Upper lobe of left lung (tissue), 6 donors: Measurements from ENCODE around the gene TGFBR3. TPM values are rescaled to one million over a fixed set of nuclear protein-coding genes. Genes with fewer than 3 reads are reported as not detected.
A peak's percentile ranks its signal among the peaks of the same experiment; 100 is the strongest.

Experiments
- ATAC-seq, 2 donors: fragments of 200-7000 bp; cut with Tn5 transposase; one replicate each; pipeline ENCODE4 v1.9.1; 2022; ENCODE audit warnings: mild to moderate bottlenecking in 2 of 2, moderate library complexity in 2 of 2; ENCODE audit not compliant: low FRiP score in 2 of 2
- DNase-seq, 2 donors: peaks; one replicate each; pipeline ENCODE4 v3.0.0-alpha.2; 2019 to 2020
- H3K27ac ChIP-seq, 4 donors: fragments of 200-600 bp; sonication (generic); one replicate each; pipeline ENCODE4 v1.5.1; 2016 to 2019
- H3K27me3 ChIP-seq, 4 donors: fragments of 200-600 bp; sonication (generic); one replicate each; pipeline ENCODE4 v1.5.1; 2017 to 2019
- H3K36me3 ChIP-seq, 4 donors: fragments of 200-600 bp; sonication (generic); one replicate each; pipeline ENCODE4 v1.5.1; 2016 to 2019
- H3K4me1 ChIP-seq, 4 donors: fragments of 200-600 bp; sonication (generic); one replicate each; pipeline ENCODE4 v1.5.1; 2018 to 2019
- H3K4me3 ChIP-seq, 4 donors: fragments of 200-600 bp; sonication (generic); one replicate each; pipeline ENCODE4 v1.5.1; 2017 to 2019; ENCODE audit warnings: mild to moderate bottlenecking in 2 of 4, moderate library complexity in 1 of 4
- H3K9me3 ChIP-seq, 4 donors: fragments of 200-600 bp; sonication (generic); one replicate each; pipeline ENCODE4 v1.5.1; 2018 to 2019
- EP300 ChIP-seq, 4 donors: sonication (generic); formaldehyde crosslinking; IDR thresholded peaks; one replicate each; pipeline ENCODE4 v1.5.1; 2017; ENCODE audit warnings: antibody characterized with exemption in 4 of 4, control low read depth in 2 of 4
- POLR2A ChIP-seq, 4 donors: fragments of 450-650 bp; IDR thresholded peaks; one replicate each; pipeline ENCODE4 v1.5.1; 2016 to 2017; ENCODE audit warnings: antibody characterized with exemption in 4 of 4, mild to moderate bottlenecking in 2 of 4
- POLR2AphosphoS5 ChIP-seq, 2 donors: sonication (generic); formaldehyde crosslinking; IDR thresholded peaks; one replicate each; pipeline ENCODE4 v1.5.1; 2017; ENCODE audit warnings: antibody characterized with exemption in 2 of 2
- WGBS, 2 donors: methylation state at CpG; one replicate each; pipeline ENCODE4 v1.1.5; 2017 to 2018; 5-methylcytosine and 5-hydroxymethylcytosine counted together
- total RNA-seq, 6 donors: library from RNA; depleted of rRNA in 4 of 6; stranded (reverse); fragments of >200 nt in 4 of 6; gene quantifications; one replicate each; pipeline versions ENCODE4 v1.1.0 to v1.2.1, GENCODE V29; 2016 to 2021
- TF ChIP-seq, protein P1 (sequence below), 6 experiments: fragments of 450-650 bp in 4 of 6; fragments of 200-600 bp in 2 of 6; sonication (generic) in 2 of 6; IDR thresholded peaks; one replicate each; pipeline ENCODE4 v1.5.1; 2016 to 2019; ENCODE audit warnings: antibody characterized with exemption in 6 of 6
- donor health status: DM: no; HTN: no; CAD: no; lungs with moderate emphysema.
- donor health status: DM: no; HTN: yes; CAD: no; lungs with severe emphysema.

Gene TGFBR3
- total RNA-seq, 6 donors from 2014 or later, result 33.5 to 78.3 (median 57.1) TPM

GRCh38 chr1:91640877-91641526 is 244.9 kb downstream of the TGFBR3 start:
- no peak for ATAC-seq
- TF ChIP-seq POLR2A (IDR thresholded peaks at IDR 0.05) (no peak), EP300 (IDR thresholded peaks at IDR 0.05) (peak in 1 of 4 donors; percentile 29)
- H3K4me1 ChIP-seq, result no peaks in the 10 kb centered on the region
- no peaks in the 10 kb centered on the region for H3K36me3 ChIP-seq
- no peak overlapping the region for H3K27ac ChIP-seq
- no peak for DNase-seq
- no peak overlapping the region for H3K4me3 ChIP-seq
- H3K27me3 ChIP-seq, result no peaks in the 10 kb centered on the region
- no peaks in the 10 kb centered on the region for H3K9me3 ChIP-seq
- WGBS, 2 donors, result 59 to 64% methylated on average over 4 of the region's 4 CpGs

DNA sequence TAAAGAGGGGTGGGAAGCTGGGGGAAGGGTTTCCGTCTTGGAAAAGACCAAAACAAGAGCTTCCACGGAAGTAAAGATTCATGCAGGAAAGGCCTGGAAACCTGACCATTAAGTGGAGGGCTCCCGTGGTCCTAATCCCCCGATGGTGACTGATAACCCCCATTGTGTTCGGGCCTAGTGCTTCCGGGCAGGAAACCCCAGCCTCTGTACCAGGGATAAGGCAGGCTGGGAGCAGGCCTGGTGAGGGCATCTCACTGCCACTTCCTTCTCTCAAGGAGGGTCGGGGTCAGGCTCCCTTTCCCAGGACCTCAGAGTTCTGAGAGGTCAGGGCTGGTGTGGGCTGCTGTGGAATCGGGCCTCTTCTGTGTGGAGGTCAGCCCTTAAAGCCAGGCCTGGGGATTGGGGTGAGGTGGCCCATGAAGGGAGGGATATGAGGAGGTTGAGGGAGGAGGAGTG is 248.4 kb downstream of the TGFBR3 start:
- DNase-seq (no peak), ATAC-seq (peak in 1 of 2 donors; percentile 45)
- TF ChIP-seq, protein P1, sequence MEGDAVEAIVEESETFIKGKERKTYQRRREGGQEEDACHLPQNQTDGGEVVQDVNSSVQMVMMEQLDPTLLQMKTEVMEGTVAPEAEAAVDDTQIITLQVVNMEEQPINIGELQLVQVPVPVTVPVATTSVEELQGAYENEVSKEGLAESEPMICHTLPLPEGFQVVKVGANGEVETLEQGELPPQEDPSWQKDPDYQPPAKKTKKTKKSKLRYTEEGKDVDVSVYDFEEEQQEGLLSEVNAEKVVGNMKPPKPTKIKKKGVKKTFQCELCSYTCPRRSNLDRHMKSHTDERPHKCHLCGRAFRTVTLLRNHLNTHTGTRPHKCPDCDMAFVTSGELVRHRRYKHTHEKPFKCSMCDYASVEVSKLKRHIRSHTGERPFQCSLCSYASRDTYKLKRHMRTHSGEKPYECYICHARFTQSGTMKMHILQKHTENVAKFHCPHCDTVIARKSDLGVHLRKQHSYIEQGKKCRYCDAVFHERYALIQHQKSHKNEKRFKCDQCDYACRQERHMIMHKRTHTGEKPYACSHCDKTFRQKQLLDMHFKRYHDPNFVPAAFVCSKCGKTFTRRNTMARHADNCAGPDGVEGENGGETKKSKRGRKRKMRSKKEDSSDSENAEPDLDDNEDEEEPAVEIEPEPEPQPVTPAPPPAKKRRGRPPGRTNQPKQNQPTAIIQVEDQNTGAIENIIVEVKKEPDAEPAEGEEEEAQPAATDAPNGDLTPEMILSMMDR (IDR thresholded peaks at IDR 0.05), result no peak
- no peak for TF ChIP-seq POLR2A (IDR thresholded peaks at IDR 0.05)
- TF ChIP-seq POLR2AphosphoS5 (IDR thresholded peaks at IDR 0.05), result no peak
- no peak for TF ChIP-seq EP300 (IDR thresholded peaks at IDR 0.05)
- Histone ChIP-seq H3K36me3 (no peaks in the 10 kb centered on the region), H3K27ac (peak overlapping the region in 1 of 4 donors; percentile 32), H3K4me1 (no peaks in the 10 kb centered on the region), H3K9me3 (no peaks in the 10 kb centered on the region), H3K4me3 (no peak overlapping the region), H3K27me3 (no peaks in the 10 kb centered on the region)
- 56 to 58% methylated on average over 6 to 8 of the region's 8 CpGs for WGBS, 2 donors

- no peaks in the 10 kb centered on the region for H3K9me3 ChIP-seq
- H3K36me3 ChIP-seq, result no peaks in the 10 kb centered on the region
- TF ChIP-seq, protein P1 (IDR thresholded peaks at IDR 0.05), result no peak
- TF ChIP-seq POLR2A (IDR thresholded peaks at IDR 0.05) (no peak), EP300 (IDR thresholded peaks at IDR 0.05) (no peak), POLR2AphosphoS5 (IDR thresholded peaks at IDR 0.05) (no peak)
- ATAC-seq (peak in 1 of 2 donors; percentile 74), DNase-seq (no peak)
- H3K4me1 ChIP-seq, result no peaks in the 10 kb centered on the region
- no peak overlapping the region for H3K27ac ChIP-seq
- WGBS, 2 donors, result 97 to 100% methylated on average over 2 to 4 of the region's 4 CpGs
- no peaks in the 10 kb centered on the region for H3K27me3 ChIP-seq
- no peak overlapping the region for H3K4me3 ChIP-seq
These were observed 250.2 kb downstream of the TGFBR3 start for GRCh38 chr1:91635763-91636162.

- no peaks in the 10 kb centered on the region for H3K9me3 ChIP-seq
- no peak for TF ChIP-seq EP300 (IDR thresholded peaks at IDR 0.05)
- ATAC-seq (no peak), DNase-seq (no peak)
- no peaks in the 10 kb centered on the region for H3K36me3 ChIP-seq
- H3K4me1 ChIP-seq, result no peaks in the 10 kb centered on the region
- H3K27me3 ChIP-seq, result no peaks in the 10 kb centered on the region
- no peak overlapping the region for H3K27ac ChIP-seq
- no peak overlapping the region for H3K4me3 ChIP-seq
- 91 to 98% methylated on average over 3 of the region's 3 CpGs for WGBS, 2 donors
These were observed 252.5 kb downstream of the TGFBR3 start for GRCh38 chr1:91633438-91633837.

GRCh38 chr1:91631718-91632330 is 254.1 kb downstream of the TGFBR3 start:
- no peak overlapping the region for H3K27ac ChIP-seq
- no peak for TF ChIP-seq POLR2AphosphoS5 (IDR thresholded peaks at IDR 0.05)
- no peak for TF ChIP-seq EP300 (IDR thresholded peaks at IDR 0.05)
- TF ChIP-seq, protein P1 (IDR thresholded peaks at IDR 0.05), result no peak
- TF ChIP-seq POLR2A (IDR thresholded peaks at IDR 0.05), result no peak
- DNase-seq, result no peak
- WGBS, 2 donors, result 90 to 91% methylated on average over 4 of the region's 4 CpGs
- H3K9me3 ChIP-seq, result no peaks in the 10 kb centered on the region
- no peak overlapping the region for H3K4me3 ChIP-seq
- ATAC-seq, result no peak
- no peaks in the 10 kb centered on the region for H3K4me1 ChIP-seq
- no peaks in the 10 kb centered on the region for H3K36me3 ChIP-seq
- no peaks in the 10 kb centered on the region for H3K27me3 ChIP-seq

GRCh38 chr1:91630803-91631202 is 255.1 kb downstream of the TGFBR3 start:
- no peak for DNase-seq
- TF ChIP-seq, protein P1 (IDR thresholded peaks at IDR 0.05), result no peak
- no peak for TF ChIP-seq POLR2AphosphoS5 (IDR thresholded peaks at IDR 0.05)
- TF ChIP-seq POLR2A (IDR thresholded peaks at IDR 0.05), result no peak
- TF ChIP-seq EP300 (IDR thresholded peaks at IDR 0.05), result no peak
- no peak overlapping the region for H3K27ac ChIP-seq

More at GRCh38 chr1:91630803-91631202, 255.1 kb downstream of the TGFBR3 start:
- H3K27me3 ChIP-seq, result no peaks in the 10 kb centered on the region
- no peak for ATAC-seq
- no peaks in the 10 kb centered on the region for H3K36me3 ChIP-seq
- H3K4me3 ChIP-seq, result no peak overlapping the region
- no peaks in the 10 kb centered on the region for H3K4me1 ChIP-seq
- H3K9me3 ChIP-seq, result no peaks in the 10 kb centered on the region
